Peyer's patch (tissue), 4 donors: ENCODE results near the gene ZNF165.
"Not testable (repeated sequence)": the region's sequence is repeated elsewhere in the genome, so short reads cannot be mapped to it uniquely, and the experiment has no call there.

Source experiments
- CTCF ChIP-seq, 6 experiments: fragments of 450-650 bp in 4 of 6; fragments of 200-600 bp in 2 of 6; sonication (generic) in 1 of 6; IDR thresholded peaks; one replicate each; pipeline ENCODE4 v1.5.1; 2017 to 2019; ENCODE audit warnings: antibody characterized with exemption in 6 of 6, mild to moderate bottlenecking in 3 of 6, moderate library complexity in 1 of 6
- POLR2A ChIP-seq, 2 donors: fragments of 450-650 bp; IDR thresholded peaks; one replicate each; pipeline ENCODE4 v1.5.1; 2017; ENCODE audit warnings: antibody characterized with exemption in 2 of 2, mild to moderate bottlenecking in 2 of 2, moderate library complexity in 2 of 2

GRCh38 chr6:28102222-28102621, 21.9 kb downstream of the ZNF165 start:
- not testable (repeated sequence) for TF ChIP-seq CTCF, POLR2A (IDR thresholded peaks at IDR 0.05)
